ENCODE data around the gene REXO1.

The REXO1 gene

DNA sequence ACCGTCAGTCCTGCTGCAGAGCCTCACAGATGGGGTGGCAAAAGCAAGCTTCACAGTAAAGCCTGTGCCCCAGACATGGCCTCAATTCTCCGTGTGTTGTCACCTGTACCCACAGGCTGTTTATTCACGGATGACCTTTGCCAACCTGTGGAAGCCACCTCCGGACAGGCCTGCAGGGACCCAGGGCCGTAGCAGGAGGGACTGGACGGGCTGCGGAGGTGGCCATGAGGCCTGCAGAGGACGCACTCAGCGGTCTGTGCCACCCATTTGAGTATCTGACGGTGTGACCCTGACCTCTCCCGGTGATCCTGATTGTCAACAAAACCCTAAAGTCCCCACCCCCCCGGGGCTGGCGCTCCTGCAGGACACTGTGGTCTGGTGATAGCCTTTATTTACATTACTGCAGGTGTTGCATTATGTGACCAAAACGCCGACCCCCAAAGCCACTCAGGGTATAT is 22.9 kb upstream of the REXO1 start:
- no peaks in the 10 kb centered on the region for H3K27me3 ChIP-seq (replicated peaks; ENCODE audit: insufficient read depth, low read length)
- no peak for DNase-seq
- peaks cover 12% of the 10 kb centered on the region; the same call in 1 of the 2 replicates for H4K20me1 ChIP-seq (ENCODE audit: insufficient read depth, low read length)
- H3K9ac ChIP-seq (ENCODE audit: low read length): no peak overlapping the region
- 0 out of 2 replicates have a peak, but pooled peaks cover 16% of the 10 kb centered on the region for H3F3A ChIP-seq (ENCODE audit: insufficient read depth, low read length)
- H3K9me3 ChIP-seq (replicated peaks; ENCODE audit: insufficient read depth, low read length): no peaks in the 10 kb centered on the region
- no peak overlapping the region for H3K4me2 ChIP-seq (ENCODE audit: low read depth, low read length)
- H3K4me3 ChIP-seq (ENCODE audit: low read length): no peak overlapping the region
- H3K9me2 ChIP-seq (replicated peaks; ENCODE audit: insufficient read depth, low read length): no peaks in the 10 kb centered on the region
- H3K27ac ChIP-seq (ENCODE audit: low read length): no peak overlapping the region
- peaks cover 4% of the 10 kb centered on the region for H3K36me3 ChIP-seq (replicated peaks; ENCODE audit: insufficient read depth, low read length)
- H3K79me2 ChIP-seq (ENCODE audit: low read length): peaks cover 53% of the 10 kb centered on the region
- TF ChIP-seq, protein P1, sequence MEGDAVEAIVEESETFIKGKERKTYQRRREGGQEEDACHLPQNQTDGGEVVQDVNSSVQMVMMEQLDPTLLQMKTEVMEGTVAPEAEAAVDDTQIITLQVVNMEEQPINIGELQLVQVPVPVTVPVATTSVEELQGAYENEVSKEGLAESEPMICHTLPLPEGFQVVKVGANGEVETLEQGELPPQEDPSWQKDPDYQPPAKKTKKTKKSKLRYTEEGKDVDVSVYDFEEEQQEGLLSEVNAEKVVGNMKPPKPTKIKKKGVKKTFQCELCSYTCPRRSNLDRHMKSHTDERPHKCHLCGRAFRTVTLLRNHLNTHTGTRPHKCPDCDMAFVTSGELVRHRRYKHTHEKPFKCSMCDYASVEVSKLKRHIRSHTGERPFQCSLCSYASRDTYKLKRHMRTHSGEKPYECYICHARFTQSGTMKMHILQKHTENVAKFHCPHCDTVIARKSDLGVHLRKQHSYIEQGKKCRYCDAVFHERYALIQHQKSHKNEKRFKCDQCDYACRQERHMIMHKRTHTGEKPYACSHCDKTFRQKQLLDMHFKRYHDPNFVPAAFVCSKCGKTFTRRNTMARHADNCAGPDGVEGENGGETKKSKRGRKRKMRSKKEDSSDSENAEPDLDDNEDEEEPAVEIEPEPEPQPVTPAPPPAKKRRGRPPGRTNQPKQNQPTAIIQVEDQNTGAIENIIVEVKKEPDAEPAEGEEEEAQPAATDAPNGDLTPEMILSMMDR (IDR thresholded peaks at IDR 0.05; ENCODE audit: low read length): no peak
- TF ChIP-seq EZH2 (optimal IDR thresholded peaks at IDR 0.05; ENCODE audit: low read depth, low read length): no peak
- no peak for TF ChIP-seq EZH2phosphoT487 (IDR thresholded peaks at IDR 0.05; ENCODE audit: low read length)
- H3K4me1 ChIP-seq (ENCODE audit: low read length): peaks cover 6% of the 10 kb centered on the region
- H2AFZ ChIP-seq (ENCODE audit: low read length): no peak overlapping the region

DNA sequence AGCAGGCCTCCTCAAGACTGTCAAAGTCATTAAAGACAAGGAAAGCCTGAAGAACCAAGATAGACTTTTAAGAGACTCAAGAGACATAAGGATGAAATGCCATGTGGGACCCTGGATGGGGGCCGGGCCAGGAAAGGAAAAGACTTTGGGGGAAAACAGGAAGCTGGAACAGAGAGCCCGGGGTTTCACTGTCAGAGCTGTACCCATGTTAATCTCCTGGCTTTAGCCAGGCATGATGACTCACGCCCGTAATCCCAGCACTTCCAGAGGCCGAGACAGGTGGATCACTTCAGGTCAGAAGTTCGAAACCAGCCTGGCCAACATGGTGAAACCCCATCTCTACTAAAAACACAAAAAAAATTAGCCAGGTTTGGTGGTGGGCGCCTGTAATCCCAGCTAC is 20.7 kb upstream of the REXO1 start:
- Histone ChIP-seq H3K4me3 (ENCODE audit: low read length) (no peak overlapping the region), H3K79me2 (ENCODE audit: low read length) (peaks cover 39% of the 10 kb centered on the region), H3K9me2 (replicated peaks; ENCODE audit: insufficient read depth, low read length) (no peaks in the 10 kb centered on the region), H2AFZ (ENCODE audit: low read length) (no peak overlapping the region), H3K9ac (ENCODE audit: low read length) (no peak overlapping the region), H3K36me3 (replicated peaks; ENCODE audit: insufficient read depth, low read length) (peaks cover 4% of the 10 kb centered on the region), H4K20me1 (ENCODE audit: insufficient read depth, low read length) (peaks cover 12% of the 10 kb centered on the region; the same call in 1 of the 2 replicates), H3K27ac (ENCODE audit: low read length) (no peak overlapping the region), H3K27me3 (replicated peaks; ENCODE audit: insufficient read depth, low read length) (no peaks in the 10 kb centered on the region), H3K4me1 (ENCODE audit: low read length) (peaks cover 8% of the 10 kb centered on the region), H3F3A (ENCODE audit: insufficient read depth, low read length) (peaks cover 9% of the 10 kb centered on the region; the same call in 1 of the 2 replicates), H3K4me2 (ENCODE audit: low read depth, low read length) (no peak overlapping the region), H3K9me3 (replicated peaks; ENCODE audit: insufficient read depth, low read length) (no peaks in the 10 kb centered on the region)
- no peak for DNase-seq
- TF ChIP-seq, protein P1 (IDR thresholded peaks at IDR 0.05; ENCODE audit: low read length): no peak
- TF ChIP-seq EZH2 (optimal IDR thresholded peaks at IDR 0.05; ENCODE audit: low read depth, low read length) (no peak), EZH2phosphoT487 (IDR thresholded peaks at IDR 0.05; ENCODE audit: low read length) (no peak)

DNA sequence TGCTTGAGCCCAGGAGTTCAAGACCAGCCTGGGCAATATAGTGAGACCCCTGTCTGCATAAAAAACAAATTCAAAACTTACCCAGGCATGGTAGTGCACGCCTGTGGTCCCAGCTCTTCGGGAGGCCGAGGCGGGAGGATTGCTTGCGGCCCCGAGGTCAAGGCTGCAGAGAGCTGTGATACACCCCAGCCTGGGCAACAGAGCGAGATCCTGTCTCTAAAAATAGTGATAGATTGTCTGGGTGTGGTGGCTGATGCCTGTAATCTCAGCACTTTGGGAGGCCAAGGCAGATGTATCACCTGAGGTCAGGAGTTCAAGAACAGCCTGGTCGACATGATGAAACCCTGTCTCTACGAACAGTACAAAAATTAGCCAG is 19.1 kb upstream of the REXO1 start:
- TF ChIP-seq, protein P1 (IDR thresholded peaks at IDR 0.05; ENCODE audit: low read length): no peak
- TF ChIP-seq EZH2 (optimal IDR thresholded peaks at IDR 0.05; ENCODE audit: low read depth, low read length) (no peak), EZH2phosphoT487 (IDR thresholded peaks at IDR 0.05; ENCODE audit: low read length) (no peak)
- Histone ChIP-seq H3F3A (ENCODE audit: insufficient read depth, low read length) (peaks cover 11% of the 10 kb centered on the region; the same call in 1 of the 2 replicates), H3K4me3 (ENCODE audit: low read length) (no peak overlapping the region), H3K4me2 (ENCODE audit: low read depth, low read length) (no peak overlapping the region), H3K36me3 (replicated peaks; ENCODE audit: insufficient read depth, low read length) (no peaks in the 10 kb centered on the region), H3K79me2 (ENCODE audit: low read length) (peaks cover 28% of the 10 kb centered on the region), H3K9ac (ENCODE audit: low read length) (no peak overlapping the region), H3K9me3 (replicated peaks; ENCODE audit: insufficient read depth, low read length) (no peaks in the 10 kb centered on the region), H3K27me3 (replicated peaks; ENCODE audit: insufficient read depth, low read length) (no peaks in the 10 kb centered on the region), H3K4me1 (ENCODE audit: low read length) (peaks cover 5% of the 10 kb centered on the region), H3K9me2 (replicated peaks; ENCODE audit: insufficient read depth, low read length) (no peaks in the 10 kb centered on the region), H3K27ac (ENCODE audit: low read length) (no peak overlapping the region), H2AFZ (ENCODE audit: low read length) (no peak overlapping the region), H4K20me1 (ENCODE audit: insufficient read depth, low read length) (no peaks in the 10 kb centered on the region)
- DNase-seq: no peak

Measured in MM.1S (cell line).